GM19468 (cell line): Measurements from ENCODE around the gene DCAF8.

Source experiments
- ATAC-seq: cut with Tn5 transposase; IDR thresholded peaks from one replicate; pipeline ENCODE4 v1.9.1; 2021; ENCODE audit warnings: mild to moderate bottlenecking, moderate library complexity, moderate number of reproducible peaks; ENCODE audit not compliant: unreplicated experiment; ENCODE audit errors: extremely low read depth

Gene DCAF8

DNA sequence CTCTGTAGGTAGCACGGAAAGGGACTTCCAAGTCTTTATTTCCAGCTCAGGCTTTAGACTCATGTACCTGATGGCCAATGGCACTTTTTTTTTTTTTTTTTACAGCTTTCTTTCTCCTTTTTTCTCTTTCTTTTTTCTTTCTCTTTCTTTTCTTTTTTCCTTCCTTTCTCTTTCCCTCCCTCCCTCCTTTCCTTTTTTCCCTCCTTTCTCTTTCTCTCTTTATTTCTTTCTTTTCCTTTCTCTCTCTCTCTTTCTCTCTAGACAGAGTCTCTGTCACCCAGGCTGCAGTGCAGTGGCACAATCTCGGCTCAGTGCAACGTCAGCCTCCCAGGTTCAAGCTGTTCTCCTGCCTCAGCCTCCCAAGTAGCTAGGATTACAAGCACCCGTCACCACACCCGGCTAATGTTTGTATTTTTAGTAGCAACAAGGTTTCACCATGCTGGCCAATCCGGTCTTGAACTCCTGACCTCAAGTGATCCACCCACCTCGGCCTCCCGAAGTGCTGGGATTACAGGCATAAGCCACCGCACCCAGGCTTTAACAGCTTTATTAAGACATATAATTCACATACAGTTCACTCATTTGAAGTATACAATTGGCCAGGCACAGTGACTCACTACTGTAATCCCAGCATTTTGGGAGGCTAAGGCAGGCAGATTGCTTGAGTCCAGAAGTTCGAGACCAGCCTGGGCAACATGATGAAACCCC, 5.1 kb upstream of the DCAF8 start:
- ATAC-seq, result no peak

GRCh38 chr1:160264795-160265307, 2.5 kb upstream of the DCAF8 start:
- no peak for ATAC-seq

DNA sequence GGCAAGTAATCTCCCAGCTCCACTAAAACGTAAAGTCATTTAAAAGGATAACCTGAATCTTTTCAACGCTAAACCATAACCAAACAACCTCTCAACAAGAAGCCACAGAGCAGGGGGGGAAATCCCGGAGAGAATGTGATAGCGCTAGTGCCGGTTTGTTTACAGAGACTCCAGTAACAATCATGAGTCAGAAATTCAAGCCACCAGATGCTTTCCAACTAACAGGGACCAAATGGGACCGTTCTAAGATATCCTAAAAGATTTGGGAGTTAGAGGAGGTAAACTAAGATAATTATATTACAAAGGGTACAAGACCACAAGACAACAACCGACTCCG, 825 bp downstream of the DCAF8 start:
- no peak for ATAC-seq

GRCh38 chr1:160260406-160261382, 1.7 kb downstream of the DCAF8 start:
- no peak for ATAC-seq

GRCh38 chr1:160258177-160258798, 4.1 kb downstream of the DCAF8 start:
- no peak for ATAC-seq

GRCh38 chr1:160257411-160258015, 4.8 kb downstream of the DCAF8 start:
- ATAC-seq, result no peak

- ATAC-seq, result no peak
Observed at GRCh38 chr1:160256396-160257046, 5.8 kb downstream of the DCAF8 start.

- ATAC-seq, result no peak
Observed at GRCh38 chr1:160255781-160256300, 6.5 kb downstream of the DCAF8 start.

DNA sequence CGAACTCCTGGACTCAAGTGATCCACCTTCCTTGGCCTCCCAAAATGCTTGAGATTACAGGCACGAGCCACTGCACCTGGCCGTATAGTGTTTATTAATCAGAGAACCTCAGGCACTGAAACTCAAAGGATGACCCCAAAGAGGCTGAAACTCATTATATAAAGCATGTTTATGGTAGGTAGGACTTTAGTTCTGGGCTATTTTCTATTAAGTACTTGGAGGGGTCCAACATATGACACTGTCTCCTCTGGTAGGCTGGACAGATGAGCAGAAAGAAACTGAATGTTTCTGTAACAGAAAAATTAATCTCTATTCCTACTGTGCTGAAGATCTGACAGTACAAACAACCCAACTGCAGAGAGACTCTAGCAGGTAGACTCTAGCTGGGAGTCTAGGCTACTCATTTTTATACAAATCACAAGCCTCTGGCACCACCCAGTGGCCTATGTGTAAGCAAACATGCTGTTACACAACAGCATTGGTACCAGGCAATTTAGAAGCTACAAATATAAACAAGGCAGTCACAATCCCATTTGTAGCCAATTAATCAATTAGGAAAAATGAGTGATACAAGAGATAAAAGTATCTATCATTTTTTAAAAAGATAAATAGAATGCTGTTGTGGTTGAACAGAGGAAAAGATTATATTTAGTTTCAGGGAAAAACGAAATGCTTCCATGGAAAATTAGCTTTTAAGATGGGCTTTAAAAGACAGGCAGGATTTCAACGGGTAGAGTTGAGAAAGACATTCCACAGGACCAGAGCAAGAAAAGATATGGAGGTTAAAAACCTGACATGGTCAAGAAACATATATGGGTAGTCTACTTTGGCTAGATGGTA, 10.4 kb downstream of the DCAF8 start:
- ATAC-seq, result peak; percentile 72

DNA sequence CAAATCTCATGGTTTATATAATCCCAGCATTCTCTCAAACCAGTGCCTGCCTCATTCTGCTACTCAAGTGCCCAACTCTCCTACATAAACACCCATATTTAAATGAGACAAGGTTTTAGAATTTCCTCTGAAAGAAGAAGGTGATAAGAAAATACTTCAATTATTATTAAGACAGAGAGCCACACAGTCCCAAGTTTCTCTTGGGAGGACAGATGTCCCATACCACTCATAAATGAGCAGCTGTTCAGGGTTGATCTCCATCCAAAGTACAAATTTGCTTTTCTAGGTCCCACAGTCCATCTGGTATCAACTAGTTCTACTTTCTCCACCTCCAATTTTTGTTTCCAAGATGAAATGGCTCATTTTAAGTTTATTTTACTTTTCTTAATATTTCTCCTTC, 11.3 kb downstream of the DCAF8 start:
- ATAC-seq, result no peak

GRCh38 chr1:160247053-160247452, 15.3 kb downstream of the DCAF8 start:
- ATAC-seq, result no peak

DNA sequence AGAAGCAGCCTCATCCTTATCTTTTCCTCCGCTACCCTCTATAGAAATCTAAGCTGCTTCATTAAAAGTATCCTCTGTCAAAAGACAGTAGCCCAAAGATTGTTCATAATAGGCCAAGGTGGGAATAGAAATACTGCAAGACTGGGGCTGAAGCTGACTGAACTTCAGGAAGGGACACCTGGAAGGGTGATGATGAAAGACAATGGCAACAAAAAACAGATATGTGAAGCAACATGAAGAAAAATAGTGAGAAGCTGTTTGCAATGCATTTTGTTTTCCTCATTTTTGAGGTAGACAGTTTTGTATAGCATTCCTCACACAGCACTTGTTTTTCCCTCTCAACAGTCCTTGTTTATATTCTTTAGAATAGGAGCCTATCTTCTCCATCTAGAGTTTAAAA, 16.9 kb downstream of the DCAF8 start:
- ATAC-seq, result no peak

- ATAC-seq, result no peak
Observed at GRCh38 chr1:160244209-160244608, 18.1 kb downstream of the DCAF8 start.

- no peak for ATAC-seq
Observed at GRCh38 chr1:160243767-160244166, 18.6 kb downstream of the DCAF8 start.

DNA sequence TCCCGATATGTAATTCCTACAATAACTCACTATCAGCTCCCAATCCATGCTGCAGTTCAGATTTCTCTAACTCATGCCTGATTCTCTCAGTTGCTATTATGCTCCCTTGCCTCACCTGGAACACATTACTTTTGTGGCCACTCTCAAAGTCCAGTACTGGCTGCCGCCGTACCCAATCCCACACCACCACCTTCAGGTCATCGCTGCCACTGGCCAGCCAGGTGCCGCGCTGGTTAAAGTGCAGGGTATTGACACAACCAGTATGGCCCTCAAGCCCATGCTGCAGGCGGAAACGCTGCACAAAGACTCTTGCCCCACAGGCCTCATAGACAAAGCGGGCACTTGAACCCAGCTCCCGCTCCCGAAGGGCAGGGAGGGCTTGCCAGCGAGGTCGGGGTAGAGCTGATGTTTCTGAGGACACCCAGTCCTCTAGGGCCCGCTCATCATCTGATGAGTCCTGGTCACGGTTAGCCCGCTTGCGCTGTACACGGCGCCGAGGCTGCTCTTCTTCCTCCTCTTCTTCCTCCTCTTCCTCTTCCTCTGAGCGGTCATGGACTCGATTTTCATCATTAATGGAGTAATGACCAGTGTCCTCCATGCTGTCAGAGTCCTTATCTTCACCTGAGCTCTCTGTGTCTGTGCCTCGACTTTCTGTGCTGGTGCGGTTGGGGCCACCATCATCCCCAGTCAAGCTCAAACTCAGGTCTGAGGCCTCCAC, 22.6 kb downstream of the DCAF8 start:
- no peak for ATAC-seq

DNA sequence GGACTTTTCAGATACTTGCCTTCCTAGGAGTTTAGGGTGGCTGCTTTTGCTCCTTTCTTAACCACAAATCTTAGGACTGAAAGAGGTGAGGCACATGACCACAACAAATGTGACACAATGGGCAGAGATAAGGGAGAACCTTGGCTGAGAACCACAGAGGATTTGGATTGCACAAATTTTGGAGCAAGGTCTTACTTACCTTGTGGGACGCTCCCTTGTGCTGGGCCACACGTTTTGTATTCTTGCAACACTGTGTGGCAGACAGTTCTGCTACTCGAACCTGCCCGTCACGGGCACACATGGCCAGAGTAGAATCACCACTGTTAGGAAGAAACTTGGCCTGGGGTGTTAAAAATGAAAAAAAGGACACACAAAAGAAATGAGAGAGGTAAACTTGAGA, 23.9 kb downstream of the DCAF8 start:
- no peak for ATAC-seq

DNA sequence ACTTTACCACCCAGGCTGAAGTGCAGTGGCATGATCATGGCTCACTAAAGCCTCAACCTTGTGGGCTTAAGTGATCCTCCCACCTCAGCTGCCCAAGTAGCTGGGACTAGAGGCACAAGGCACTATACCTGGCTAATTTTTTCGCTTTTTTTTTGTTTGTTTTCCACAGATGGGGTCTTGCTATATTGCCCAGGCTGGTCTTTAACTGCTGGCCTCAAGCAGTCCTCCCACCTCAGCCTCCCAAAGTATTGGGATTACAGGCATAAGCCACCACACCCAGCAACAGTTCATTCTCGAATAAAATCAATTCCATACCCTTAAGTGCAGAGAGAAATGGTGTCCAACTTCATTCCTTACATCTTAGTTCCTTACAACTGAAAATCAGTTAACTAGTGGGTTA, 24.8 kb downstream of the DCAF8 start:
- ATAC-seq, result no peak

DNA sequence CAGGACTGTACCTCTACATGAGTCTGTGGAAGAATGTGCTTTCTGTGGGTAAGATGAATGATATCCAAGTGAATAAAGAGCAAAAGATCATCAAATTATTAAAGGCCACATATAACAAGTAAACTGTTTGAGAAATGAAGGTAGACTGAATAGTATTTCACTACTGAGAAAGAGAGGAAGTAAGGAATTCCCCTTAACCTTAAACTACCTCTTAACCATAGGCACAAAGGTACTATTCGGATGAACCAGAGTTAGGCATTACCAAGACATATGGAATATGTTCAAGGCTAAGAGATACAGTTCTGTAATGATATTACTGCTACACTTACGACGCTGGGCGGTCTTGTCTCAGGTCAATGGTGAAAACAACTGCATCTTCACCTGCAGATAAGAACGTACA, 25.5 kb downstream of the DCAF8 start:
- ATAC-seq, result no peak
